ENCODE measurements around the gene POMT2. TPM values are rescaled to one million over a fixed set of nuclear protein-coding genes. Genes with fewer than 3 reads are reported as not detected.
"Not testable (repeated sequence)": the region's sequence is repeated elsewhere in the genome, so short reads cannot be mapped to it uniquely, and the experiment has no call there.

POMT2 gene
- total and polyA plus RNA-seq, 2 experiments from 2014 or later = 21.1 to 39.3 TPM

DNA sequence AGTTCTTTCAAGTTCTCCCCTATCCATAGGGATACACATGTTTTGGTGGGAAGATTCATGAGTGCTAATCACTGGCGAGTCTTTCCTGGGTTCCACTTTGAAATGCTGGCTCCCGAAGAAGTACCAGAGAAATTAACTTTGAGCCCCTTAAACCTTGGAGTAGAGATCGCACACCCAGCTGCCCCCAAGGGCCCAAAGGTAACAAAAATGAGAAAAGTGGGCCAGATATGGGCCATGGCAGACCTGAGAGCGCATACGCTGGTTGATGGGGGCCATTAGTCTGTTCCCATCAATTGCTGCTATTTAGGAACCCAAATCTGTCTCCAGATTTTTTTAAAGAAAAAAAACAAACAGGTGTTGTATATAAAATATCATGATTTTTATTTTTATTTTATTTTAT, 2.3 kb upstream of the POMT2 start:
- TF ChIP-seq EZH2 (IDR thresholded peaks at IDR 0.05; ENCODE audit: borderline replicate concordance) = no peak
- TF ChIP-seq, protein P1, sequence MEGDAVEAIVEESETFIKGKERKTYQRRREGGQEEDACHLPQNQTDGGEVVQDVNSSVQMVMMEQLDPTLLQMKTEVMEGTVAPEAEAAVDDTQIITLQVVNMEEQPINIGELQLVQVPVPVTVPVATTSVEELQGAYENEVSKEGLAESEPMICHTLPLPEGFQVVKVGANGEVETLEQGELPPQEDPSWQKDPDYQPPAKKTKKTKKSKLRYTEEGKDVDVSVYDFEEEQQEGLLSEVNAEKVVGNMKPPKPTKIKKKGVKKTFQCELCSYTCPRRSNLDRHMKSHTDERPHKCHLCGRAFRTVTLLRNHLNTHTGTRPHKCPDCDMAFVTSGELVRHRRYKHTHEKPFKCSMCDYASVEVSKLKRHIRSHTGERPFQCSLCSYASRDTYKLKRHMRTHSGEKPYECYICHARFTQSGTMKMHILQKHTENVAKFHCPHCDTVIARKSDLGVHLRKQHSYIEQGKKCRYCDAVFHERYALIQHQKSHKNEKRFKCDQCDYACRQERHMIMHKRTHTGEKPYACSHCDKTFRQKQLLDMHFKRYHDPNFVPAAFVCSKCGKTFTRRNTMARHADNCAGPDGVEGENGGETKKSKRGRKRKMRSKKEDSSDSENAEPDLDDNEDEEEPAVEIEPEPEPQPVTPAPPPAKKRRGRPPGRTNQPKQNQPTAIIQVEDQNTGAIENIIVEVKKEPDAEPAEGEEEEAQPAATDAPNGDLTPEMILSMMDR (IDR thresholded peaks at IDR 0.05; ENCODE audit: poor library complexity) = no peak
- TF ChIP-seq EZH2phosphoT487 (IDR thresholded peaks at IDR 0.05; ENCODE audit: low read depth, severe bottlenecking, unreplicated experiment) = no peak
- Histone ChIP-seq H3K9me3 (ENCODE audit: low read depth) (no peaks in the 10 kb centered on the region), H3K27ac (no peak overlapping the region), H3K79me2 (peaks cover 32% of the 10 kb centered on the region), H3K4me1 (ENCODE audit: insufficient read depth) (peaks cover 15% of the 10 kb centered on the region), H3K27me3 (no peaks in the 10 kb centered on the region), H3K36me3 (replicated peaks; ENCODE audit: insufficient read depth, low read depth) (no peaks in the 10 kb centered on the region), H4K20me1 (ENCODE audit: insufficient read depth, poor library complexity, severe bottlenecking) (no peaks in the 10 kb centered on the region), H2AFZ (no peak overlapping the region), H3K4me2 (no peak overlapping the region), H3K4me3 (no peak overlapping the region), H3K9me2 (replicated peaks; ENCODE audit: insufficient read depth) (no peaks in the 10 kb centered on the region)
- WGBS (ENCODE audit: low lambda C conversion rate, missing lambda C conversion rate) = 100% methylated on average over 5 of the region's 5 CpGs
- DNase-seq (ENCODE audit: low spot score) = no peak

- Histone ChIP-seq H3K4me2 (peak overlapping the region; percentile 76), H3K9me2 (replicated peaks; ENCODE audit: insufficient read depth) (no peaks in the 10 kb centered on the region), H3K27ac (peak overlapping the region; percentile 95), H2AFZ (peak overlapping the region; percentile 92), H3K9me3 (ENCODE audit: low read depth) (no peaks in the 10 kb centered on the region), H3K4me3 (peak overlapping the region; percentile 56), H3K79me2 (peaks cover 37% of the 10 kb centered on the region), H3K36me3 (replicated peaks; ENCODE audit: insufficient read depth, low read depth) (no peaks in the 10 kb centered on the region), H4K20me1 (ENCODE audit: insufficient read depth, poor library complexity, severe bottlenecking) (no peaks in the 10 kb centered on the region), H3K27me3 (no peaks in the 10 kb centered on the region), H3K4me1 (ENCODE audit: insufficient read depth) (peaks cover 15% of the 10 kb centered on the region)
- TF ChIP-seq EZH2phosphoT487 (IDR thresholded peaks at IDR 0.05; ENCODE audit: low read depth, severe bottlenecking, unreplicated experiment) = no peak
- no peak for TF ChIP-seq EZH2 (IDR thresholded peaks at IDR 0.05; ENCODE audit: borderline replicate concordance)
- no peak for DNase-seq (ENCODE audit: low spot score)
- 69% methylated on average over 5 of the region's 5 CpGs for WGBS (ENCODE audit: low lambda C conversion rate, missing lambda C conversion rate)
Measured at GRCh38 chr14:77322250-77322902, 1.7 kb upstream of the POMT2 start.

DNA sequence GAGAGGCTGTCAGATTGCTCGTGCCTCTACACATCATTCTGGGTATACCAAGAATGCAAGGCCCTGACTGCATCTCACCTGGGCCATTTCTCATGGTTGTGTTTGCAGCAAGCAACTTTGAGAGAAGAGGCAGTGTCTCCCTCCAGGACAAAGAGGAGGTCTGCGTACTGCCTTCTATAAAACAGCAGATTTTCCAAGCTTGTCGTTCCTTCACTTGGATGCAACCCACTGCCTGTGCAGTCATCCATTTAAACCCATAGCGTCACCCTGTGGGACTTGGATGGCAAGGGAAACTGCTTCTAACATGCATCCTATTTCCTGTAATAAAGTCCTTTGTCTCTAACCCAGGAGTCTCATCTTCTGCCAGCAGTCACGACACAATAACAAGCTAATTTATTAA, 1.3 kb downstream of the POMT2 start:
- Histone ChIP-seq H3K9me3 (ENCODE audit: low read depth) (no peaks in the 10 kb centered on the region), H2AFZ (no peak overlapping the region), H3K27ac (peak overlapping the region; percentile 39), H3K4me1 (ENCODE audit: insufficient read depth) (peaks cover 32% of the 10 kb centered on the region), H3K9me2 (replicated peaks; ENCODE audit: insufficient read depth) (no peaks in the 10 kb centered on the region), H4K20me1 (ENCODE audit: insufficient read depth, poor library complexity, severe bottlenecking) (no peaks in the 10 kb centered on the region), H3K4me3 (peak overlapping the region; percentile 80), H3K27me3 (no peaks in the 10 kb centered on the region), H3K79me2 (peaks cover 47% of the 10 kb centered on the region), H3K4me2 (peak overlapping the region; percentile 84), H3K36me3 (replicated peaks; ENCODE audit: insufficient read depth, low read depth) (no peaks in the 10 kb centered on the region)
- WGBS (ENCODE audit: low lambda C conversion rate, missing lambda C conversion rate) = 60% methylated on average over 5 of the region's 5 CpGs
- DNase-seq (ENCODE audit: low spot score) = no peak
- TF ChIP-seq, protein P1 (IDR thresholded peaks at IDR 0.05; ENCODE audit: poor library complexity) = no peak
- TF ChIP-seq EZH2phosphoT487 (IDR thresholded peaks at IDR 0.05; ENCODE audit: low read depth, severe bottlenecking, unreplicated experiment) = no peak
- TF ChIP-seq EZH2 (IDR thresholded peaks at IDR 0.05; ENCODE audit: borderline replicate concordance) = no peak

- not testable (repeated sequence) for DNase-seq (ENCODE audit: low spot score); H3K36me3 ChIP-seq (replicated peaks; ENCODE audit: insufficient read depth, low read depth); H3K9me2 ChIP-seq (replicated peaks; ENCODE audit: insufficient read depth); H3K9me3 ChIP-seq (ENCODE audit: low read depth); H3K27me3 ChIP-seq; H3K4me3 ChIP-seq; H2AFZ ChIP-seq; H4K20me1 ChIP-seq (ENCODE audit: insufficient read depth, poor library complexity, severe bottlenecking); H3K27ac ChIP-seq
- Histone ChIP-seq H3K4me1 (ENCODE audit: insufficient read depth) (peaks cover 36% of the 10 kb centered on the region), H3K4me2 (peak overlapping the region; percentile 84), H3K79me2 (peaks cover 47% of the 10 kb centered on the region)
- WGBS (ENCODE audit: low lambda C conversion rate, missing lambda C conversion rate) = 95% methylated on average over 11 of the region's 11 CpGs
Measured at GRCh38 chr14:77318756-77319155, 1.9 kb downstream of the POMT2 start.
